Activated CD4-positive, alpha-beta T cell treated with anti-CD3 and anti-CD28 coated beads, Interleukin-2, amount 10 ng/mL, durations not matched to agents 24 days and 14 days (primary cell): ENCODE results near the gene GALNT2. TPM values are rescaled to one million over a fixed set of nuclear protein-coding genes. Genes with fewer than 3 reads are reported as not detected.

Experiments
- DNase-seq: peaks from one replicate; pipeline ENCODE4 v3.0.0; 2022
- H3K27ac Mint-ChIP-seq: one replicate; pipeline ENCODE4 v1.8.0; 2022; ENCODE audit warnings: mild to moderate bottlenecking, mixed read lengths
- H3K27me3 Mint-ChIP-seq: one replicate; pipeline ENCODE4 v1.8.0; 2022; ENCODE audit warnings: mixed read lengths
- H3K36me3 Mint-ChIP-seq: one replicate; pipeline ENCODE4 v1.8.0; 2022; ENCODE audit warnings: low read depth, mild to moderate bottlenecking, mixed read lengths
- H3K4me1 Mint-ChIP-seq: one replicate; pipeline ENCODE4 v1.8.0; 2021; ENCODE audit warnings: mixed read lengths
- H3K4me3 Mint-ChIP-seq: one replicate; pipeline ENCODE4 v1.8.0; 2022; ENCODE audit warnings: mild to moderate bottlenecking, moderate library complexity, mixed read lengths
- H3K9me3 Mint-ChIP-seq: one replicate; pipeline ENCODE4 v1.8.0; 2021; ENCODE audit warnings: mixed read lengths
- intact Hi-C: fragments of 100-400 bp; cut with micrococcal nuclease; formaldehyde crosslinking; loops from one replicate; pipeline ENCODE4 v1.15.1; 2023
- total RNA-seq: library from RNA; stranded (reverse); gene quantifications from 2 replicates; pipeline ENCODE4 v1.2.3, GENCODE V29; 2022

Gene GALNT2
- total RNA-seq, 1 donor from 2014 or later = 72.4 TPM

GRCh38 chr1:230281556-230281955 is 214.5 kb downstream of the GALNT2 start:
- Mint-ChIP-seq H3K9me3 (no peaks in the 10 kb centered on the region), H3K4me1 (peaks cover 25% of the 10 kb centered on the region), H3K27me3 (no peaks in the 10 kb centered on the region), H3K4me3 (no peak overlapping the region), H3K27ac (peak overlapping the region; percentile 34), H3K36me3 (peaks cover 23% of the 10 kb centered on the region)
- DNase-seq = no peak
- intact Hi-C loops = no loop called here

GRCh38 chr1:230282157-230282556 is 215.1 kb downstream of the GALNT2 start:
- Mint-ChIP-seq H3K4me1 (peaks cover 21% of the 10 kb centered on the region), H3K27me3 (no peaks in the 10 kb centered on the region), H3K4me3 (no peak overlapping the region), H3K9me3 (no peaks in the 10 kb centered on the region), H3K36me3 (peaks cover 21% of the 10 kb centered on the region), H3K27ac (peak overlapping the region; percentile 70)
- intact Hi-C loops = no loop called here
- no peak for DNase-seq

- Mint-ChIP-seq H3K4me1 (peaks cover 14% of the 10 kb centered on the region), H3K36me3 (peaks cover 16% of the 10 kb centered on the region), H3K4me3 (no peak overlapping the region), H3K27me3 (no peaks in the 10 kb centered on the region), H3K9me3 (no peaks in the 10 kb centered on the region), H3K27ac (peak overlapping the region; percentile 37)
- intact Hi-C loops = no loop called here
- DNase-seq = no peak
Observed at GRCh38 chr1:230283678-230284077, 216.6 kb downstream of the GALNT2 start.

- Mint-ChIP-seq H3K4me1 (peaks cover 9% of the 10 kb centered on the region), H3K27ac (no peak overlapping the region), H3K4me3 (no peak overlapping the region), H3K9me3 (no peaks in the 10 kb centered on the region), H3K27me3 (no peaks in the 10 kb centered on the region), H3K36me3 (peaks cover 7% of the 10 kb centered on the region)
- intact Hi-C loops = no loop called here
- DNase-seq = no peak
Observed at GRCh38 chr1:230284891-230285290, 217.9 kb downstream of the GALNT2 start.

GRCh38 chr1:230285351-230285750 is 218.3 kb downstream of the GALNT2 start:
- no peaks in the 10 kb centered on the region for H3K9me3 Mint-ChIP-seq
- DNase-seq = no peak
- peaks cover 9% of the 10 kb centered on the region for H3K4me1 Mint-ChIP-seq
- intact Hi-C loops = no loop called here
- no peak overlapping the region for H3K4me3 Mint-ChIP-seq
- H3K27ac Mint-ChIP-seq = no peak overlapping the region
- peaks cover 6% of the 10 kb centered on the region for H3K36me3 Mint-ChIP-seq
- H3K27me3 Mint-ChIP-seq = no peaks in the 10 kb centered on the region

GRCh38 chr1:230286166-230286889 is 219.3 kb downstream of the GALNT2 start:
- no peak overlapping the region for H3K4me3 Mint-ChIP-seq
- DNase-seq = no peak
- H3K9me3 Mint-ChIP-seq = no peaks in the 10 kb centered on the region
- H3K27me3 Mint-ChIP-seq = peaks cover 6% of the 10 kb centered on the region
- peaks cover 8% of the 10 kb centered on the region for H3K4me1 Mint-ChIP-seq
- H3K36me3 Mint-ChIP-seq = peaks cover 3% of the 10 kb centered on the region
- peak overlapping the region; percentile 34 for H3K27ac Mint-ChIP-seq
- intact Hi-C loops = no loop called here

- intact Hi-C loops = no loop called here
- Mint-ChIP-seq H3K27me3 (peaks cover 9% of the 10 kb centered on the region), H3K4me3 (no peak overlapping the region), H3K4me1 (peaks cover 8% of the 10 kb centered on the region), H3K36me3 (peaks cover 3% of the 10 kb centered on the region), H3K27ac (no peak overlapping the region), H3K9me3 (no peaks in the 10 kb centered on the region)
- no peak for DNase-seq
Observed at GRCh38 chr1:230286890-230287269, 219.8 kb downstream of the GALNT2 start.

- Mint-ChIP-seq H3K27ac (no peak overlapping the region), H3K9me3 (no peaks in the 10 kb centered on the region), H3K27me3 (peaks cover 14% of the 10 kb centered on the region), H3K4me3 (no peak overlapping the region), H3K4me1 (peaks cover 3% of the 10 kb centered on the region), H3K36me3 (peaks cover 1% of the 10 kb centered on the region)
- intact Hi-C loops = no loop called here
- DNase-seq = no peak
Observed at GRCh38 chr1:230287674-230288315, 220.8 kb downstream of the GALNT2 start.

GRCh38 chr1:230288641-230289349 is 221.8 kb downstream of the GALNT2 start:
- no peak for DNase-seq
- intact Hi-C loops = no loop called here
- Mint-ChIP-seq H3K4me1 (peaks cover 3% of the 10 kb centered on the region), H3K36me3 (peaks cover 1% of the 10 kb centered on the region), H3K4me3 (no peak overlapping the region), H3K27me3 (peaks cover 20% of the 10 kb centered on the region), H3K27ac (no peak overlapping the region), H3K9me3 (no peaks in the 10 kb centered on the region)

GRCh38 chr1:230289350-230289644 is 222.3 kb downstream of the GALNT2 start:
- Mint-ChIP-seq H3K4me3 (no peak overlapping the region), H3K4me1 (peaks cover 3% of the 10 kb centered on the region), H3K27me3 (peaks cover 23% of the 10 kb centered on the region), H3K36me3 (peaks cover 1% of the 10 kb centered on the region), H3K9me3 (no peaks in the 10 kb centered on the region), H3K27ac (no peak overlapping the region)
- DNase-seq = no peak
- intact Hi-C loops = no loop called here

GRCh38 chr1:230291731-230292620 is 224.9 kb downstream of the GALNT2 start:
- Mint-ChIP-seq H3K27me3 (peaks cover 31% of the 10 kb centered on the region), H3K4me1 (peaks cover 3% of the 10 kb centered on the region), H3K36me3 (no peaks in the 10 kb centered on the region), H3K4me3 (no peak overlapping the region), H3K27ac (no peak overlapping the region), H3K9me3 (no peaks in the 10 kb centered on the region)
- no peak for DNase-seq
- intact Hi-C loops = no loop called here

GRCh38 chr1:230292689-230293389 is 225.8 kb downstream of the GALNT2 start:
- no peak overlapping the region for H3K4me3 Mint-ChIP-seq
- H3K27ac Mint-ChIP-seq = no peak overlapping the region
- intact Hi-C loops = no loop called here
- H3K36me3 Mint-ChIP-seq = no peaks in the 10 kb centered on the region
- no peaks in the 10 kb centered on the region for H3K9me3 Mint-ChIP-seq
- DNase-seq = no peak
- peaks cover 34% of the 10 kb centered on the region for H3K27me3 Mint-ChIP-seq
- H3K4me1 Mint-ChIP-seq = peaks cover 3% of the 10 kb centered on the region

- intact Hi-C loops = no loop called here
- no peak overlapping the region for H3K4me3 Mint-ChIP-seq
- no peak for DNase-seq
- no peak overlapping the region for H3K27ac Mint-ChIP-seq
- H3K27me3 Mint-ChIP-seq = peaks cover 34% of the 10 kb centered on the region
- no peaks in the 10 kb centered on the region for H3K36me3 Mint-ChIP-seq
- H3K9me3 Mint-ChIP-seq = no peaks in the 10 kb centered on the region
- H3K4me1 Mint-ChIP-seq = peaks cover 3% of the 10 kb centered on the region
Observed at GRCh38 chr1:230293390-230293700, 226.3 kb downstream of the GALNT2 start.
